Activated CD8-positive, alpha-beta T cell treated with anti-CD3 and anti-CD28 coated beads for 36 hours (primary cell): ENCODE results near the gene NECTIN1. TPM values are rescaled to one million over a fixed set of nuclear protein-coding genes. Genes with fewer than 3 reads are reported as not detected.

Experiments
- ATAC-seq: fragments of 200-7000 bp; cut with Tn5 transposase; one replicate; pipeline ENCODE4 v1.10.0; 2021; ENCODE audit warnings: mild to moderate bottlenecking, moderate library complexity
- CTCF ChIA-PET: fragments of 350-600 bp; sonication (Branson Sonifier 250); formaldehyde crosslinking; loops from one replicate; lab custom pipeline; 2021; ENCODE audit warnings: antibody characterized with exemption; lab: Charles Lee
- POLR2A ChIA-PET: fragments of 350-600 bp; sonication (Branson Sonifier 250); formaldehyde crosslinking; loops from one replicate; lab custom pipeline; 2021; ENCODE audit warnings: antibody characterized with exemption; lab: Charles Lee
- DNase-seq: peaks from one replicate; pipeline ENCODE4 v3.0.0-alpha.2; 2020
- H3K27ac Mint-ChIP-seq: one replicate; pipeline ENCODE4 v1.8.0; 2021; ENCODE audit warnings: mild to moderate bottlenecking, mixed read lengths
- H3K27me3 Mint-ChIP-seq: one replicate; pipeline ENCODE4 v1.8.0; 2021; ENCODE audit warnings: mixed read lengths
- H3K36me3 Mint-ChIP-seq: one replicate; pipeline ENCODE4 v1.8.0; 2021; ENCODE audit warnings: low read depth, mixed read lengths
- H3K4me1 Mint-ChIP-seq: one replicate; pipeline ENCODE4 v1.8.0; 2021; ENCODE audit warnings: low read depth, mixed read lengths
- H3K4me3 Mint-ChIP-seq: one replicate; pipeline ENCODE4 v1.8.0; 2021; ENCODE audit warnings: mild to moderate bottlenecking, moderate library complexity, mixed read lengths
- H3K9me3 Mint-ChIP-seq: one replicate; pipeline ENCODE4 v1.8.0; 2021; ENCODE audit warnings: mixed read lengths
- CTCF ChIP-seq: fragments of 200-600 bp; IDR thresholded peaks from one replicate; pipeline ENCODE4 v1.8.0; 2022; ENCODE audit warnings: antibody characterized with exemption, mild to moderate bottlenecking
- intact Hi-C: fragments of 100-400 bp; cut with micrococcal nuclease; formaldehyde crosslinking; loops from one replicate; pipeline ENCODE4 v1.10.0; 2022
- total RNA-seq, 2 experiments: library from RNA; stranded (reverse); gene quantifications; one replicate each; pipeline ENCODE4 v1.2.3, GENCODE V29; 2021

NECTIN1 gene
- total RNA-seq, 2 experiments from 2014 or later, result 2.6 to 3.8 TPM

DNA sequence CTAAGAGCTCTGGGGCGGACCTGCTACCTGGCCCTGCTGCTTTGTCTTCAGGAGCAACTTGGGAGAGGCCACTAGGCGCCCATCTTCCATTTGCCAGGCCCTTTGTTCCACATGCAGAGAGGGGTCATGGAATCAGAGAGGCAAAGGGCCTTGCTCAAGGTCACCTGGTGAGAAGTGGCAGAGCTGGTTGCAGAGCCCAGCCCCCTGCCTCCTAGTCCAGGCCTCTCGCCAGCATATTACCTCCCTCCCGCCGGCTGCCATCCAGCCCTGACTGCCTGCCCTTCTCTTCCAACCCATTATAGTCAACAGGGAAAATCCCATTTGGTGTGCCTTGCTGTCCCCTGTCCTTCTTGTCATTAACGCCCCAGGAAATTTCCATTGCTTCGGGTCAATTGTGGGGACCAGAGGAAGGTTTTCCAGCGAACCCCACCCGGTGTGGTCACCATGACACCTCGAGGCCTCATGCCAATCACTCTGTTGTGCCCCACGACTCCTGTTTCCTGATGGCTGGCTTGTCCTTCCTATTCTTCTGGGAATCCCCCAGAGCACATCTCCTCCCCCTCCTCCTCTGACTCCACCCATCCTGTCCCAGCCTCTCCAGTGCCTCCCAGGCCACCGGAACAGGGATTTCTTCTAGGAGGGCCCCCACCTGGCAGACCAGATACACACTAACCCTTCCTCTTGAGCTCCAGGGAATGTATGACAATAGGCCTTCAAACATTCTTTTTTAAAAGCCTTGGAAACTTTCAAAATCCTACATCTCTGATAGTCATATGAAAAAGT, 77.0 kb downstream of the NECTIN1 start:
- ChIA-PET CTCF (no interaction called here), POLR2A (no interaction called here)
- intact Hi-C loops, result no loop called here
- no peak overlapping the region for H3K4me3 Mint-ChIP-seq
- no peaks in the 10 kb centered on the region for H3K9me3 Mint-ChIP-seq
- no peak overlapping the region for H3K27ac Mint-ChIP-seq
- H3K27me3 Mint-ChIP-seq, result no peaks in the 10 kb centered on the region
- DNase-seq (no peak), ATAC-seq (no peak)
- no peak for TF ChIP-seq CTCF
- H3K36me3 Mint-ChIP-seq, result no peaks in the 10 kb centered on the region
- no peaks in the 10 kb centered on the region for H3K4me1 Mint-ChIP-seq

DNA sequence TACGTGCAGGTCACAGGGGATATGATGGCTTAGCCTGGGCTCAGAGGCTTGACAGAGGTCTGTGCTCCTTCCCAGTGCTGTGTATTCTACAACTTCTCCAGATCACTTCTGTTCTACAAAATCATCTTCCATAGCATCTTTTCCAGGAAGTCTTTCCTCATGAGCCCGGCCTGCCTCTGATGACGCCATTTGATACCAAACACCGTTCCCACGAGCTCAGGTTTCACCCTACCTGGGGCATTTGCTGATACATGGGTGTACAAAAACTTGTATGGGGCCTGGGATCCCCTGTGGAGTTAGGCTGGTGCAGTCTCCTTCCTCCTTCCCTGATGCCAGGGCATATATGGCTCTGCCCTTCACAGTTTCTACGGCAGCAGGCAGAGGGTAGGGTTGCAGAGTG, 78.7 kb downstream of the NECTIN1 start:
- ChIA-PET POLR2A (no interaction called here), CTCF (no interaction called here)
- Mint-ChIP-seq H3K9me3 (no peaks in the 10 kb centered on the region), H3K36me3 (no peaks in the 10 kb centered on the region), H3K27ac (no peak overlapping the region), H3K4me1 (no peaks in the 10 kb centered on the region), H3K27me3 (no peaks in the 10 kb centered on the region), H3K4me3 (no peak overlapping the region)
- ATAC-seq (no peak), DNase-seq (no peak)
- intact Hi-C loops, result no loop called here
- no peak for TF ChIP-seq CTCF

DNA sequence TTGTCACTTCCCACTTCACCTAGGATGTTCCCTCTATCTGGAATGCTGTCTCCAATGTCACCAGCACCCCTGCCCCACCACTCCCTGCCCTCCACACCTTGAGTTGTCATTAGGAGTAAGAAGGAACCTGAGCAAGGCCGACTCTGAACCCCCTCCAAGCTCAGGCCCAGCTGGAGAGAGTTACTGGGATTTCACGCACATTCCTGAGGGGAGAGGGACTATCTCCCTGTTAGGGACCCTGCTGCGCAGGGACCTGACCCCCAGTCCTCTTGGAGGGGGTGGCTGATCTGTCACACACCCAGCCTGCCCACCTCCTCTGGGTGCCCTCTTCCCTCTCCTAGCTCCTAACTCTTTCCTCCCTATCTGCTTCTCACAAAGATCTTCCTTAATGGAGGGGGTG, 81.7 kb downstream of the NECTIN1 start:
- ATAC-seq (no peak), DNase-seq (no peak)
- Mint-ChIP-seq H3K4me3 (no peak overlapping the region), H3K27me3 (no peaks in the 10 kb centered on the region), H3K4me1 (no peaks in the 10 kb centered on the region), H3K27ac (no peak overlapping the region), H3K36me3 (no peaks in the 10 kb centered on the region), H3K9me3 (no peaks in the 10 kb centered on the region)
- intact Hi-C loops, result no loop called here
- POLR2A ChIA-PET, result no interaction called here
- CTCF ChIA-PET, result interaction anchor here (1.4 kb wide), 1 partner anchor 23 kb away, joined by 3 read pairs; no protein-coding TSS in a partner anchor
- TF ChIP-seq CTCF, result no peak

DNA sequence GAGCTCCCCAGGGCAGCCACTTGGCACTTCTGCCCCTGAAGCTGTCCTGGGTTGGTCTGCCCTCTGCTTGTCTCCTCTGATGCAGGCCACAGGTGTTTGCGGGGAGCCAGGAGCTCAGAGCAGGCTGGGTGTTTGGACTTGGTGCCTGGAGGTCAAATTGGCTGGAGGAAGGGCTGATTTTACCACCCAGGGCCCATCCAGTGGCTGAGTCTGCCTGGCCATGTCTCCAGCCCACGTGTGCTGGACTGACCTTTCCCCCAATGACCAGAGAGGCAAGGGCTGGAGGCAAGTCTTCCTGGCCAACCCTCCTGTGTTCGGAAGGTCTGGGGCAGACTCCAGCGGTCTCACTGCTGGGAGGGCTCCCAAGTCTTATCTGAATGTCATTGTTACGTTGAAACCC, 84.0 kb downstream of the NECTIN1 start:
- no peaks in the 10 kb centered on the region for H3K36me3 Mint-ChIP-seq
- H3K9me3 Mint-ChIP-seq, result no peaks in the 10 kb centered on the region
- CTCF ChIA-PET, result interaction anchor here (1.3 kb wide), 1 partner anchor 84 kb away, joined by 4 read pairs; the partner anchor contains the start of gene NECTIN1
- no peak overlapping the region for H3K4me3 Mint-ChIP-seq
- ATAC-seq (no peak), DNase-seq (no peak)
- H3K27ac Mint-ChIP-seq, result no peak overlapping the region
- intact Hi-C loops, result no loop called here
- no peak for TF ChIP-seq CTCF
- POLR2A ChIA-PET, result no interaction called here
- no peaks in the 10 kb centered on the region for H3K4me1 Mint-ChIP-seq
- H3K27me3 Mint-ChIP-seq, result no peaks in the 10 kb centered on the region

GRCh38 chr11:119644502-119644901, 84.5 kb downstream of the NECTIN1 start:
- intact Hi-C loops, result no loop called here
- CTCF ChIA-PET, result interaction anchor here (1.0 kb wide), 1 partner anchor 11 kb away, joined by 3 read pairs; no protein-coding TSS in a partner anchor
- DNase-seq (no peak), ATAC-seq (no peak)
- POLR2A ChIA-PET, result no interaction called here
- no peak for TF ChIP-seq CTCF
- Mint-ChIP-seq H3K9me3 (no peaks in the 10 kb centered on the region), H3K4me1 (no peaks in the 10 kb centered on the region), H3K4me3 (no peak overlapping the region), H3K36me3 (no peaks in the 10 kb centered on the region), H3K27me3 (no peaks in the 10 kb centered on the region), H3K27ac (no peak overlapping the region)
